H9 (cell line): Measurements from ENCODE around the gene ATG7. TPM values are rescaled to one million over a fixed set of nuclear protein-coding genes. Genes with fewer than 3 reads are reported as not detected.

ENCODE experiments used
- DNase-seq: peaks from one replicate; pipeline ENCODE4 v3.0.0-alpha.2; 2017
- H2AFZ ChIP-seq: one replicate; pipeline ENCODE4 v1.6.1; 2013; ENCODE audit warnings: mild to moderate bottlenecking, low read length, control low read depth, moderate library complexity
- H2AK5ac ChIP-seq: 2 replicates; pipeline ENCODE4 v1.6.1; 2013; ENCODE audit warnings: low read length, control low read depth, mixed read lengths; ENCODE audit not compliant: insufficient read length
- H2BK120ac ChIP-seq: one replicate; pipeline ENCODE4 v1.6.1; 2013; ENCODE audit warnings: low read depth, mild to moderate bottlenecking, low read length, control low read depth, inconsistent platforms; ENCODE audit not compliant: poor library complexity, severe bottlenecking
- H2BK12ac ChIP-seq: 2 replicates; pipeline ENCODE4 v1.6.1; 2013; ENCODE audit warnings: low read length, control low read depth, mixed read lengths, low read depth; ENCODE audit not compliant: insufficient read length
- H2BK15ac ChIP-seq: 2 replicates; pipeline ENCODE4 v1.6.1; 2013; ENCODE audit warnings: low read depth, low read length, control low read depth
- H2BK20ac ChIP-seq: one replicate; pipeline ENCODE4 v1.6.1; 2013; ENCODE audit warnings: low read depth, mild to moderate bottlenecking, low read length, control low read depth, inconsistent platforms; ENCODE audit not compliant: poor library complexity, severe bottlenecking
- H2BK5ac ChIP-seq: 2 replicates; pipeline ENCODE4 v1.6.1; 2013; ENCODE audit warnings: low read length, control low read depth, mixed read lengths; ENCODE audit not compliant: insufficient read length
- H3K14ac ChIP-seq: 2 replicates; pipeline ENCODE4 v1.6.1; 2013; ENCODE audit warnings: low read length, control low read depth; ENCODE audit not compliant: insufficient read depth
- H3K18ac ChIP-seq: 2 replicates; pipeline ENCODE4 v1.6.1; 2013; ENCODE audit warnings: low read depth, mild to moderate bottlenecking, mixed read lengths, low read length, control low read depth; ENCODE audit not compliant: insufficient read length
- H3K23ac ChIP-seq: 2 replicates; pipeline ENCODE4 v1.6.1; 2013; ENCODE audit warnings: low read length, control low read depth, mixed read lengths, low read depth; ENCODE audit not compliant: insufficient read length
- H3K23me2 ChIP-seq: 2 replicates; pipeline ENCODE4 v1.6.1; 2013; ENCODE audit warnings: low read depth, mild to moderate bottlenecking, mixed read lengths, low read length, control low read depth; ENCODE audit not compliant: insufficient read length, poor library complexity, severe bottlenecking
- H3K27ac ChIP-seq: 2 replicates; pipeline ENCODE4 v1.5.1; 2013; ENCODE audit warnings: low read length, control low read depth, mixed read lengths, low read depth; ENCODE audit not compliant: insufficient read length
- H3K27me3 ChIP-seq: 2 replicates; pipeline ENCODE4 v1.6.1; 2013; ENCODE audit warnings: low read length, control low read depth, inconsistent platforms; ENCODE audit not compliant: insufficient read depth
- H3K4ac ChIP-seq: 2 replicates; pipeline ENCODE4 v1.6.1; 2013; ENCODE audit warnings: low read depth, mild to moderate bottlenecking, control low read depth, inconsistent platforms, low read length, moderate library complexity
- H3K4me1 ChIP-seq: 2 replicates; pipeline ENCODE4 v1.6.1; 2013; ENCODE audit warnings: low read length, control low read depth, inconsistent platforms; ENCODE audit not compliant: insufficient read depth
- H3K4me2 ChIP-seq: 2 replicates; pipeline ENCODE4 v1.6.1; 2013; ENCODE audit warnings: low read length, control low read depth, mixed read lengths; ENCODE audit not compliant: insufficient read length, insufficient read depth
- H3K56ac ChIP-seq: 2 replicates; pipeline ENCODE4 v1.6.1; 2013; ENCODE audit warnings: low read depth, mild to moderate bottlenecking, mixed read lengths, low read length, control low read depth; ENCODE audit not compliant: insufficient read length
- H3K79me1 ChIP-seq: 2 replicates; pipeline ENCODE4 v1.6.1; 2013; ENCODE audit warnings: low read depth, mild to moderate bottlenecking, moderate library complexity, low read length, control low read depth, inconsistent platforms; ENCODE audit not compliant: insufficient read depth, poor library complexity, severe bottlenecking
- H3K79me2 ChIP-seq: 2 replicates; pipeline ENCODE4 v1.6.1; 2013; ENCODE audit warnings: low read length, control low read depth, inconsistent platforms; ENCODE audit not compliant: insufficient read depth
- H3K9ac ChIP-seq: 2 replicates; pipeline ENCODE4 v1.6.1; 2013; ENCODE audit warnings: low read length, control low read depth, mixed read lengths; ENCODE audit not compliant: insufficient read length; ENCODE audit errors: extremely low read depth
- H3K9me3 ChIP-seq: one replicate; pipeline ENCODE4 v1.6.1; 2013; ENCODE audit warnings: low read depth, low read length, inconsistent platforms; ENCODE audit not compliant: control insufficient read depth
- H3T11ph ChIP-seq: one replicate; pipeline ENCODE4 v1.6.1; 2013; ENCODE audit warnings: mild to moderate bottlenecking, low read length, control low read depth, inconsistent platforms
- H4K20me1 ChIP-seq: one replicate; pipeline ENCODE4 v1.6.1; 2013; ENCODE audit not compliant: control insufficient read depth, insufficient read length, insufficient read depth
- H4K5ac ChIP-seq: 2 replicates; pipeline ENCODE4 v1.6.1; 2013; ENCODE audit warnings: low read depth, mild to moderate bottlenecking, mixed read lengths, low read length, control low read depth; ENCODE audit not compliant: insufficient read length
- H4K8ac ChIP-seq: replicated peaks from 2 replicates; pipeline ENCODE4 v1.6.1; 2013; ENCODE audit warnings: low read length, control low read depth, mixed read lengths, low read depth; ENCODE audit not compliant: insufficient read length
- H4K91ac ChIP-seq: 2 replicates; pipeline ENCODE4 v1.6.1; 2013; ENCODE audit warnings: low read depth, mild to moderate bottlenecking, moderate library complexity, mixed read lengths, low read length, control low read depth; ENCODE audit not compliant: insufficient read length
- H3K27ac Mint-ChIP-seq, 3 experiments: 2 replicates in 2 of 3; 3 replicates in 1 of 3; pipeline ENCODE4 v1.8.0; 2020 to 2021; ENCODE audit warnings: mixed read lengths in 3 of 3, mild to moderate bottlenecking in 1 of 3, moderate library complexity in 1 of 3
- H3K27me3 Mint-ChIP-seq: 2 replicates; pipeline ENCODE4 v1.8.0; 2021; ENCODE audit warnings: low read depth, mild to moderate bottlenecking, moderate library complexity, mixed read lengths
- H3K36me3 Mint-ChIP-seq, 3 experiments: 2 replicates in 2 of 3; 3 replicates in 1 of 3; pipeline ENCODE4 v1.8.0; 2020 to 2021; ENCODE audit warnings: low read depth in 3 of 3, mixed read lengths in 3 of 3; ENCODE audit not compliant: insufficient read depth in 1 of 3
- H3K4me1 Mint-ChIP-seq, 2 experiments: 2 replicates each; pipeline ENCODE4 v1.8.0; 2020; ENCODE audit warnings: mixed read lengths in 2 of 2
- H3K4me3 Mint-ChIP-seq, 2 experiments: 2 replicates in 1 of 2; 3 replicates in 1 of 2; pipeline ENCODE4 v1.8.0; 2020 to 2021; ENCODE audit warnings: mild to moderate bottlenecking in 2 of 2, mixed read lengths in 2 of 2, moderate library complexity in 1 of 2
- H3K9me3 Mint-ChIP-seq, 2 experiments: 2 replicates in 1 of 2; 3 replicates in 1 of 2; pipeline ENCODE4 v1.8.0; 2020; ENCODE audit warnings: mild to moderate bottlenecking in 2 of 2, mixed read lengths in 2 of 2, moderate library complexity in 1 of 2
- WGBS: extraction: QIAGEN DNeasy Blood & Tissue Kit; methylation state at CpG from one replicate; pipeline ENCODE4 v1.1.7; 2013; ENCODE audit warnings: missing lambda C conversion rate, low lambda C conversion rate, mixed read lengths; ENCODE audit not compliant: insufficient read length; ENCODE audit errors: extremely low coverage; 5-methylcytosine and 5-hydroxymethylcytosine counted together
- total RNA-seq: library from RNA; stranded (reverse); gene quantifications from 2 replicates; pipeline ENCODE4 v1.2.1, GENCODE V29; 2021
- TF ChIP-seq, protein P1 (sequence below): fragments of 200-600 bp; sonication (generic); conservative IDR thresholded peaks from 3 replicates; pipeline ENCODE4 v1.8.0; 2021; ENCODE audit warnings: antibody characterized with exemption, mild to moderate bottlenecking

The ATG7 gene
- total RNA-seq, 1 experiment from 2014 or later = 17.9 TPM

DNA sequence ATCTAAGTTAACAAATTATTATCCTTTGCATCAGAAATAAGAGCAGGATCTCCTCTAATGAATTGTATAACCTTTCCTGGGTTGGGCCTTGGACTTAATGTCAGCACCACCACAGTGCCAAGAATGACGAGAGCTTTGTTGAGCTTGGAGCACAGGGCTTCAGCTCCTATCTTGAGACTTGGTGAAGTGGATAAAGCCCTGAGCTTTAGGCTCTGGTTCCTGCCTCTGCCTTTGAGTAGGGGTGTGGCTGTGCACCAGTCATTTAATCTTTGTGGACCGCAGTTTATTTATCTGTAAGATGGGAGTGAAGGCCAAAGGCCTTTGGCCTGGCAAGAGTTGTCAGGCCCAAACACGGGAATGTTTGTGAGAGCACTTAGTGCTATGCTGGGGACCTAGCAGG is 209.4 kb downstream of the ATG7 start:
- Histone ChIP-seq H4K5ac (no peak overlapping the region), H3K9me3 (no peaks in the 10 kb centered on the region), H2BK15ac (no peak overlapping the region), H3K23ac (no peak overlapping the region), H3K23me2 (no peaks in the 10 kb centered on the region), H3K18ac (no peak overlapping the region), H3K79me2 (no peaks in the 10 kb centered on the region), H3T11ph (no peak overlapping the region), H3K56ac (no peak overlapping the region), H2BK120ac (no peak overlapping the region), H3K9ac (no peak overlapping the region), H4K20me1 (no peaks in the 10 kb centered on the region), H2BK20ac (no peak overlapping the region), H3K79me1 (no peaks in the 10 kb centered on the region), H3K14ac (no peak overlapping the region), H2AK5ac (no peak overlapping the region), H3K4me2 (no peak overlapping the region), H2AFZ (no peak overlapping the region), H4K91ac (no peak overlapping the region), H3K4ac (no peak overlapping the region), H4K8ac (no peak overlapping the region), H2BK12ac (no peak overlapping the region), H3K27ac (no peak overlapping the region), H3K4me1 (peaks cover 6% of the 10 kb centered on the region; the same call in 1 of the 2 replicates), H3K27me3 (no peaks in the 10 kb centered on the region), H2BK5ac (no peak overlapping the region)
- H3K4me1 Mint-ChIP-seq = peaks cover 12 to 19% of the 10 kb centered on the region in 2 experiments
- no peaks in the 10 kb centered on the region; a peak in 1 of 7 replicates for H3K36me3 Mint-ChIP-seq
- DNase-seq = no peak
- WGBS = no CpG with 5 or more reads among the region's 3 CpGs
- TF ChIP-seq, protein P1, sequence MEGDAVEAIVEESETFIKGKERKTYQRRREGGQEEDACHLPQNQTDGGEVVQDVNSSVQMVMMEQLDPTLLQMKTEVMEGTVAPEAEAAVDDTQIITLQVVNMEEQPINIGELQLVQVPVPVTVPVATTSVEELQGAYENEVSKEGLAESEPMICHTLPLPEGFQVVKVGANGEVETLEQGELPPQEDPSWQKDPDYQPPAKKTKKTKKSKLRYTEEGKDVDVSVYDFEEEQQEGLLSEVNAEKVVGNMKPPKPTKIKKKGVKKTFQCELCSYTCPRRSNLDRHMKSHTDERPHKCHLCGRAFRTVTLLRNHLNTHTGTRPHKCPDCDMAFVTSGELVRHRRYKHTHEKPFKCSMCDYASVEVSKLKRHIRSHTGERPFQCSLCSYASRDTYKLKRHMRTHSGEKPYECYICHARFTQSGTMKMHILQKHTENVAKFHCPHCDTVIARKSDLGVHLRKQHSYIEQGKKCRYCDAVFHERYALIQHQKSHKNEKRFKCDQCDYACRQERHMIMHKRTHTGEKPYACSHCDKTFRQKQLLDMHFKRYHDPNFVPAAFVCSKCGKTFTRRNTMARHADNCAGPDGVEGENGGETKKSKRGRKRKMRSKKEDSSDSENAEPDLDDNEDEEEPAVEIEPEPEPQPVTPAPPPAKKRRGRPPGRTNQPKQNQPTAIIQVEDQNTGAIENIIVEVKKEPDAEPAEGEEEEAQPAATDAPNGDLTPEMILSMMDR = no peak
- H3K9me3 Mint-ChIP-seq = peaks cover 5 to 8% of the 10 kb centered on the region in 2 experiments; a peak in 4 of 5 replicates
- H3K4me3 Mint-ChIP-seq = no peak overlapping the region
- H3K27me3 Mint-ChIP-seq = no peaks in the 10 kb centered on the region
- H3K27ac Mint-ChIP-seq = no peak overlapping the region
